Activated CD8-positive, alpha-beta memory T cell treated with anti-CD3 and anti-CD28 coated beads, Interleukin-2, amount 50 U/mL, for 24 hours (primary cell): Measurements from ENCODE around the gene LACRT.
A peak's percentile ranks its signal among the peaks of the same experiment; 100 is the strongest.
"Not testable (repeated sequence)": the region's sequence is repeated elsewhere in the genome, so short reads cannot be mapped to it uniquely, and the experiment has no call there.

Experiments used
- DNase-seq: peaks from one replicate; pipeline ENCODE4 v3.0.0-alpha.2; 2020; ENCODE audit errors: extremely low read depth

Gene LACRT

DNA sequence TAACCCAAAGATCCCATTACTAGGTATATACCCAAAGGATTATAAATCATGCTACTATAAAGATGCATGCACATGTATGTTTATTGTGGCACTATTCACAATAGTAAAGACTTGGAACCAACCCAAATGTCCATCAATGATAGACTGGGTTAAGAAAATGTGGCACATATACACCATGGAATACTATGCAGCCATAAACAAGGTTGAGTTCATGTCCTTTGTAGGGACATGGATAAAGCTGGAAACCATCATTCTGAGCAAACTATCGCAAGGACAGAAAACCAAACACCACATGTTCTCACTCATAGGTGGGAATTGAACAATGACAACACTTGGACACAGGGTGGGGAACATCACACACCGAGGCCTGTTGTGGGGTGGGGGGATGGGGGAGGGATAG is 4.4 kb upstream of the LACRT start:
- DNase-seq = not testable (repeated sequence)

DNA sequence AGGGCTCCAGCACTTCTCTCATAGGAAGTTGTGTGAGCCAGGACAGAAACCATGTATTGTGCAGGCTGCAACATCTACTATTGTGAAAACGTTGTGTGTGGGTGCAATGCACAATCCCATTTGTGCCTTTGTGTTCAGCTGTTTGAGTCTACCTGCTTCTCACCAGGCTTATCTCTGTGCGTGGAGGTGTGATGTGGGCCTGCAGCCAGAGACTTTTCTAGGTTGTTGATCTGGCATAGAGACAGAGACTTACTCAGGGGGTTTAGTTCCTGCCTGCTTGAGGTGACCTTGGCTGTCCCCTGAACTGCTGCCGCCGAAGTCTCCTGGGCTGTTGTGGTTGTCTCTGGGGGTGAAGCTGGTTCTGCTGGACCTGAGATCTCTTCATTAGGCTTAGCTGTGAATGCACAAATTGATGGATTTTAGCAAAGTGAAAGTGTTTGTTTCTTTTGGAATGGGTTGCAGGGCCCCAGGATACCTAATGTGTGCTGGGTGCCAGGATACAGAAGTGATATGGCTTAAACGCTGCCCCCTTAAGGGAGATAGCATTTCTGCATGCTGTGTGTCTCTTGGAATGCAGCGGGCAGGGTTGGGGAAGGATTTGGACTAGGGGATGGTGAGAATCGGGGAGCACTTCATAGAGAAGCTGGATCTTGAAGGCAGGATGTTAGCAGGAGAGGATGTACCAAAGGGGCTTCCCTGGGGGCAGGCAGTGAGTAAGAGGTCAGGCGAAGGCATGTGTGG is 2.5 kb downstream of the LACRT start:
- DNase-seq = no peak

DNA sequence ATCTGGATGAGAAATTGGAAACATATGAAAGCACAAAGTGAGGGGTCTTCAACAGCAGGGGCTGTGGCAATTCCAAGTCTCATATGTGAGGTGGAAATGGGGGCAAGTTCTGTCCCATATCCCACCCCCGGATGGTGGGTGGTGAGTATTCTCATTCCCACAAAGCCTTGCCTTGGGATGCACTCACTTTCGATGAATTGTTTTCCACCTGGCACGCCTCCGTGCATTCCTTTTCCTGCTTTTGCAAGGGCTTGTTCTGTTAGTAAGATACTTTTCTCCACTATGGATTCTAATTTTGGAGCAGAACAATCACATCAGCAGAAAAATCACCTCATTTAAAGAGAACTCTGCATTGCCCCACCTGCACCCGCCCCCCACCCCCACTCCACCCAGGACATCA is 3.1 kb downstream of the LACRT start:
- DNase-seq = no peak

DNA sequence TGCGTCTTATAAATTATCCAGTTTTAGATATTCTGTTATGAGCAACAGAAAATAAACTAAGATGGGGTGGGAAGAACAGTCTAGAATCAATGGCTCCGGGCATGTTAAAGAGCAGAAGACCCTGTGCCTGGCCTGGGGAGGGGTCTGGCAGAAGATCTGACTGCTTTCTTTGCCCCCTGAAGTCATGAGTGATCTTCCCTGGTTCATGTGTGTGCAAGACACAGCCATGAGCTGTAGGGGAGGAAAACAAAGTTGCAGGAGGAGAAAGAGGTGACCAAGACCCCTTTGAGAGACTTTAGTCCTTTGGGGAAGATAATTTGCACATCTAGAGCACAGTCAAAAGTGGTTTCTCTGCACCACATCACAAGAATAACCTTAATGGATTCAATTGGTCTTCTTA is 4.8 kb downstream of the LACRT start:
- no peak for DNase-seq

DNA sequence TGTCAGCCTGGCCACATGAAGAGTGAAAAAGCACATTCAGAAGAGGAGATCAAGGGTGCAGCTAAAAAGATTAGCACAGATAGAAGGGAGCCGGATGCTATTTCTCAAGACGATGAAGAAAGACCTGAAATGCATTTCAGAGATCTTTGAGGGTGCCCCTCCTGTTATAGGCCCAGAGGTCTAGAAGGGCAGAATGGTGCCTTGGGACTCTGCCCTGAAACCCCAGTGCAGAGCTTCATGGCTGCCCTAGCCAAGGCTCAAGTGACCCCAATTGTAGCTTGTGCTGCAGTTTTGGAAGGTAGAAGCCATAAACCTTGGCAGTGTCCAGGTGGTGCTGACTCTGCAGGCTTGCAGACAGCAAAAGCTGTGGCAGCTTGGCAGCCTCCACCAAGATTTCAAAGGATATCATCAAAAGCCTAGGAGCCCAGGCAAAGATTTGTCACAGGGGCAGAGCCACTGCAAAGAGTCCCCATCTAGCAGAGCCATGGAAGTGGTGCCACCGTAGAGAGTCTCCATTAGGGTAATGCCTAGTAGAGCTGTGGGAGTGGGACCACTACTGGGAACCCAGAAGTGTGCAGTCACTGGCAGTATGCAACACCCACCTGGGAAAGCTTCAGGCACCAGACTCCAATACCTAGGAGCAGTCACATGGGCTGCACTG is 6.4 kb downstream of the LACRT start:
- no peak for DNase-seq

DNA sequence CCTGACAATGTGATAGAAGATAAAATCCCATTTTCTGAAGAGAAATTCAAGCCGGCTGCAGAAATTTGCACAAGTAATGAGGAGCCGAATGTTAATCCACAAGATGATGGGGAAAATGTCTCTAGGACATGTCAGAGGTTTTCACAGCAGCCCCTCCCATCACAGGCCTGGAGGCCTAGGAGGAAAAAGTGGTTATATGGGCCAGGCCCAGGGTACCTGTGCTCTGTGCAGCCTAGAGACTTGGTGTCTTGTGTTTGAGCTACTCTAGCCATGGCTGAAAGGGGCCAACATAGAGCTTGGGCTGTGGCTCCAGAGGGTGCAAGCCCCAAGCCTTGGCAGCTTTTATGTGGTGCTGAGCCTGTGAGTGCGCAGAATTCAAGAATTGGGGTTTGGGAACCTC is 7.4 kb downstream of the LACRT start:
- no peak for DNase-seq

DNA sequence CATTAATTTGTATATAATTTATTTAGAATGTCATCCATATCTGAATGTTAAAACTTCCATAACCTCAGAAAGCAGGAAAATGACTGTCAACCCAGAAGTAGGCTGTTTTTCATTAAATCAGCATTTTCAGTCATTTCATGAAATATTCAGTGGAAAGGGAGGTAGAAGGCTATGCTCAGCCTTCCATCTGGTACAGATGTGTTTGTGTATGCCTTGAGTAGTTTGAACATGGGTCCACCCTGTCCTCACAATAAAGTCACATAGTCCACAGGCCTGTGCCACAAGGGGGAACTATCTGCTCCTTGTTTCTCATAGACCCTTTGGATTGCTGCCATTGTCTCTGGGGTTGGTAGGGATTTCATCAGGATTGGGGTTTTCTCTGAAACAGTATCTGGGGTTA is 9.1 kb downstream of the LACRT start:
- no peak for DNase-seq

DNA sequence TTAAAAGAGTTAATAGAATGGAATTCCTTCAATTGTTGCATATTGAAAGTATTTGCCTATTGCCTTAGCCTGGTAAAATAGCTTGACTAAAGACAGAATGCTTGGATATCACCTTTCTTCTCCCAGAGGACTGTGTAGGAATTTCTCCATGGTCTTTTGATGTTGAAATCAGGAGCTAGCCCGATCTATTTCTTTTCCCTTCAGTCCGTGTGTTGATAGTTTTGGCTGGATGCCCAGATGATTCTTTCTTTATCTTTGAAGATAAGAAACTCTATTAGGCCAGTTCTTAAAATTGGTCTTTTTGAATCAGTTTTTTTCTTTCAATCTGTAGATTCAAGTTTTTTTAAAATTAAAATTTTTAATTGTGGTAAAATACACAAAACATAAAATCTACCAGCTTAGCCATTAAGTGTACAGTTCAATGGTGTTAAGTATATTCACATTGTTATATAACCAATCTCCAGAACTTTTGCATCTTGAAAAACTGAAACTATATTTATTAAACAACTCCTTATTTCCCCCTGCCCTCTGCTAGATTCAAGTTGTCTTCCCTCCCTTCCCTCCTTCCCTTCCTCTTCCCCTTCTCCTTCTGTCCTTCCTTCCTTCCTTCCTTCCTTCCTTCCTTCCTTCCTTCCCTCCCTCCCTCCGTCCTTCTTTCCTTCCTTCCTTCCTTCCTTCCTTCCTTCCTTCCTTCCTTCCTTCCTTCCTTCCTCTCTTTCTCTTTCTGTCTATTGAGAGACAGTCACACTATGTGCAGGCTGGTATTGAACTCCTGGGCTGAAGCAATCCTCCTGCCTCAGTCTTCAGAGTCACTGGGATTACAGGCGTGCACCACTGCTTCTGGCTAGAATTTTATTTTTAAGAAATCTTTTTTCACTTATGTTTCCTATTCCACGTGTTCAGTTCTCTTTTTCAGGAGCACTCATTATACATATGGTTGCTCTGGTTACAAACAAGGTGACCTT is 10.1 kb downstream of the LACRT start:
- no peak for DNase-seq

DNA sequence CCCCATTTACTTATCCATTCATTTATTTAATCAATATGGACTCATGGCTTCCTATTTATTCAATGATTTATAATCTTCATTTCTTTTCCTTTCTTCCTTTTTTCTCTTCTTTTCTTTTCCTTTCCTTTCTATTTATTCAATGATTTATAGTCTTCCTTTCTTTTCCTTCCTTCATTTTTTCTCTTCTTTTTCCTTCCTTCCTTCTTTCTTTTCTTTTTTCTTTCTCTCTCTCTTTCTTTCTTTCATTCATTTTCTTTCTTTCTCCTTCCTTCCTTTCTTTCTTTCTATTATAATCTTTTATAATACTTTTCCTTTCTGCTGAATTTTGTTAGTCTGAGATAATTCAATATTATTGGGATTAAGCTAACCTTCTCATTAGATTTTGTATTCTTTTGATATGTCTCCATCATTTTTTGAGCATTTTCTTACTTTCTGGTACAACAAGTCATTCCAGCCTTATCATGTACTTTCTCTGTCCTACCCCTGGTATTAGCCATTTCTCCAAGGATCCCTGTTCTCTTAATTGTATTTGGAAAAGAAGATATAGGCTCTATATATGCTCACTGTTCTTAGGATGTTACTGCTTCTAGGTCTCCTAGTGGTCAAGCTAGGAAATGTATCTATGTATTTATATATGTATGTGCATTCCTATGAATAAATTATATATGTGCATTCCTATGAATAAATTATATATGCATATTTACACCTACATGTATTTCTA is 12.1 kb downstream of the LACRT start:
- DNase-seq = no peak

DNA sequence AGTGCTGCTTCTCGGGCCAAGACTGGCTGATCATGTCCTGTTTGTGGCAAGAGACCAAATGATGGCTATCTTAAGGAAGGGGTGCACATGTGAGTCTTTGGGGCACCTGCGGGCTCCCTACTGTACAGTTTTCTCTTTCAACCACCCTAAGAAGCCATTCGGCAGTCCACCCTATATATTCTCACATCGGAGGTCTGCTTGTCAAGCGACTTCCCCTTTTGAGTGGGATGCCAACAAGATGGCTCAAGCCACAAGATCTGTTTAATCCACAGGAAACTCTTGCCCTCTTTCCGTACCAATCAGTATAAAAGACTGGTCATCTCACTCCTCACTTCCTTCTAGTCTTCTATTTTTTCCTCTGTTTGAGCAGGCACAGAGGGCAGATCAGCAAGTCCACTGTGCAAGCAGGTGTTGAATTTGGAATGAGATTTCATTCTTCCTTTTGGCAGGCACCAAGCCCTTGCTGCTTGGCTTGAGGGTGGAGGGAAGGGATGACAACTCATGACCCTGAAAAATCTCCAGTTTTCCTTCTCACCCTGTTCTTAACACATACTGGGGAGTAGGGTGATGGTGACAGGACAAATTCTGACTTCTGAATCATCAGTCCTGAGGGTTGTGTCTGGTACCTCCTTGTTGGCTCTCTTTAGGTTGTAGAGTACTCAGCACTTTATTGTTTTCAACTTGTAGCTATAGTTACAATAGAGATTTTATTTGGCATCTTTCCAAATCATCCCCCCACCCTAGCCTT is 17.6 kb downstream of the LACRT start:
- DNase-seq = no peak

DNA sequence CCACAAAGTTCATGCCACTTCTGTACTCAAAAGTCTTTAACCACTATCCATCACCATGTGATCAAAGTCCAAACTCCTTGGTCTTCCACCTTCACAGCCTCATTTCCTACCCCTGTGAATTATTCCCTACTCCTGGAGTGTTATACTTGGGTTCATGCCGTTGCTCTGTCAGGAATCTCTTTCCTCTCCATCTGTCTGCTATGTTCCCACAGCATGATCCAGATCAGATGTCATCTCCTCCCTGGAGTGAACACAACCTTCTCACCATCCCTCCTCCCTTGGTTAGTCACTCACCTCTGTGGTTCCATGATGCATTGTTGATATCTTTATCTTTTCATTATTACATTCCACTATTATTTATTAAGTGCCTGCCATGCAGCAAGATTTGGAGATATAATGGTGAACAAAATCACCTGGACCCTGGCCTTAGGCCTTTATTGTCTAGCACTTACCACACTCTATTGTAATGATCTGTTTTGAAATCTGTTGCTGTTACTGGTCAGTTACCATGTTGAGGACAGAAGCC is 22.4 kb downstream of the LACRT start:
- DNase-seq = no peak

DNA sequence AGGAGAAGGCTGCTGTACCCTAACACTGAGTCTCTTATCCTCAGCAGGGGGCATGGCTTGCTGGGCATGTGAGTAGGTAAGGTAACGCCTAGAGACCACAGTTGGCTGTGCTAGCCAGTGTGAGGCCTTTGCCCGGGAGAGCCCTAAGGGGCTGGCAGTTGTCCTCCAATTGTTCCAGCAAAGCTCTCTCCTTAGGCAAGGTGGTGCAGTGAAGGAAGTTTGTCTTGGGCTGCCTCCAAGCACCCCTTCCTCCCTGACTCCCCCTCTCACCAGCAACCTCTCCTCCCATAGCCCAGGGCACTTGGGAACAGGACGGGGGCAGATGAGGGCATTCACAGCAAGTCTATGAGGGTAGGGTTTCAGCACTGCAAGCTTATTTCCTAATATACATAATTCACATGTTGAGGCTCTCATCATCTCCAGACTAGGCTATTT is 23.0 kb downstream of the LACRT start:
- DNase-seq = no peak

DNA sequence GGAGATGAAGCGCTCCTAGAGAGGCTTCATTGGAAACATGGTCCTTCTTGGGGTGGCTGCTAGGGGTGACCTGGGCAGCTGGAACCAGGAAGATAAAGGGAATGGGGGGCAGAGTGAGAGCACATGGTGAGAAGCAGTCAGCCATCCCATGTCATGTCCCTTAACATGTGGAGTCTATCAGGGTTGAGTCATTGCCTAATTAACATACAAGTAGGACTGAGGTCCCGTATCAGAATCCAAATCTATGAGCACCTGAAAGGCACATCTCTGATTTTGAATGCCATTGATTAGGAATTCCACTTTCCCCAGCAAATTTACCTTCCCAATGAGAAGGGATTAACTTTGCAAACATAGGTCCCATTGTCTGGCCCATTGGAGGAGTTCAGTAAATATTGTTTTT is 25.9 kb downstream of the LACRT start:
- no peak for DNase-seq

DNA sequence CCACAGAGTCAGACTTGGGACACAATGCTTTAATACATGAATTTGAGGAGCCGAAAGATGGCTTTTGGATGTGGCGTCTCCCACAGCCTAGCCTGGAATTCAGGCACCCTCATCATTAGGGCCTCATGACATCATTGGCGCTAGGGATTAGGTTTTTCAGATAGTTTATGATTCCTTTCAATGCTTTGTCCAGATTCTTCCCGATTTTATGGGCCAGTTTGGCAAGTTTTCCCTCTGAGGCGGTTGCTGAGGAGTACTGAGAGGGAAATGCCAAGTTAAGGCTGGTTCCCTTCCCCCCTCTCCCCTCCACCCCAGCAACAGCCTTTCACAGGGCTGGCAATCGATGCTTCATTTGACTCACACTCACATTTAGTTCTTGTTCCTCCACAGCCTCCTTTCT is 26.5 kb downstream of the LACRT start:
- DNase-seq = no peak

DNA sequence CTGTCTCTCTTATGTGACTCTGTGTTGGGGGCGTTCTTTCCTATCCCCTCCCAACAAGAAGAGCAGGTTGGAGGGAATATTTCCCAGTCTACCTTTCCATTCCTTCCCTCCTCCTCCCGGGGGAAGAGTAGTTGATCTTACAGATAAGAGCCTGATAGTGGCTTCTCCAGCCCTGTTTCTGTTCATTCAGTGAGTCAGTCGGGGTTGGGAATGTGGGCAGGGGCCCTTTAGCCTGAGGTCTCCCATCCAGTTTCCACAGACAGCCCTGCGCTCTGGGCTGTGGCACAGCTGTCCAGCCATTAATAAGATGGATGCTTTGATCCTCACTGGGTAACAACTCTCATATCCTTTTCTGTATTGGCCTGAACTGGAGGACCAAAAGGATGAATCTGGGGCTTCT is 28.1 kb downstream of the LACRT start:
- DNase-seq = no peak

DNA sequence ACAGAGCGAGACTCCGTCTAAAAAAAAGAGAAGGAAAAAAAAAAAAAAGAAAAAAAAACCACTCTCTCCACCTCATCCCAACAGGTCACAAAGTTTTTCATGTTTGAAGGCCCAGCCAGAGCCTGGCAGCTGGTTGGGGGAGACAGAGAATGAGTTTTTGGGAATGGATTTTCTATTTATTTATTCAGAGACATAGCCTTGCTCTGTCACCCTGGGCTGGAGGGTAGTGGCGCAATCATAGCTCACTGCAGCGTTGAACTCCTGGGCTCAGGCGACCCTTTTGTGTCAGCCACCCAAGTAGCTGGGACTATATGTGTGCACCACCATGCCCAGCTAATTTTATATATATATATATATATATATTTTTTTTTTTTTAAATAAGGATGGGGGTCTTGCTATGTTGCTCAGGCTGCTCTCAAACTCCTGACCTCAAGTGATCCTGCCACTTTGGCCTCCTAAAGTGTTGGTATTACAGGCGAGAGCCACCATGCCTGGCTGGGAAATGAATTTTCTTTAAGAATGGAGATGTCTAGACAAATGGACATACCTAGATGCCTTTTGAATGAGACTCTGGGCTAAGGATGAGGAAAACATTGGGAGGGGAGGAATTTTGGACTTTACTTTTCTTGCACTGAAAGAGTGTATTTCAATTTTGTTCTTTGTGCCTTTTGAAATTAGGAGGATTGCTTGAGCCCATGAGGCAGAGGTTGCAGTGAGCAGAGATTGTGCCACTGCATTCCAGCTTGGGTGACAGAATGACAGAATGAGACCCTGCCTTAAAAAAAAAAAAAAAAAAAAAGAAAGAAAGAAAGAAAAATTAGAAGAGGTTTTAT is 29.3 kb downstream of the LACRT start:
- DNase-seq = no peak

DNA sequence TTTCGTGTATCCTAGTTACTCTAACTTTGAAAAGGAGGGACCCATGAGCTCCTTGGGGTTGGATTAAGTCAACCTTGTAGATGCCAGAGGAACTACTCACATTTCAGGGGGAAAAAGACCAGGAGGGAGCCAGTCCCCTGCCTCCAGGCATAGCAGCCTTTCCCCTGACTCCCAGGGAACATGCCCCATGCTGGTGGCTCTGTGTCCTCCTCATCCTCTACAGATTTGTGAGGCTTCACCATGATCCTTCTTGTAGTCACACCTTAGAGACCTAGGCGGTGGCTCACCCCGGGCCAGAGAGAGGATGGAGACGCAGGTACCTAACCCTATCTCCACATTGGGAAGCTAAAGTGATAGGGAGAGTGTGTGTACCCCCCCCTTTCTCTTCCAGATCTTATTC is 30.3 kb downstream of the LACRT start:
- DNase-seq = no peak

DNA sequence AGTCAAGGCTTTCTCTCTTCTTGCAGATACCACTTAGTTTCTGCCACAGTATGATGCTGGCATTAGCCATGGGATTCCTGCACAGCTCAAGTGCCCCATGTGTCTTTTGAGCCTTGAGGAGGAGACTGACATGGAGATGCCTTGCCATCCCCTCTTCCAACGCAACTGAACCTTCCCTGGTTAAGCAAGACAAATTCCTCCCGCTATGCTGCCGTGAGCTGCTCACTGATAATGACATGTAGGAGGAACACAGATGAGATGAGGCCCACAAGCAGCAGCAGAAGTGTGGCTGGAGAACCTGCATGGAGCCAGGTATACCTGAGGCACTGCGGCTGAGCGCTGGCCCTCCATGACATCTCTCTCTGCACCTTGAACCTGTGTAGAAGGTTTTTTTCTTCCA is 30.8 kb downstream of the LACRT start:
- DNase-seq = no peak

DNA sequence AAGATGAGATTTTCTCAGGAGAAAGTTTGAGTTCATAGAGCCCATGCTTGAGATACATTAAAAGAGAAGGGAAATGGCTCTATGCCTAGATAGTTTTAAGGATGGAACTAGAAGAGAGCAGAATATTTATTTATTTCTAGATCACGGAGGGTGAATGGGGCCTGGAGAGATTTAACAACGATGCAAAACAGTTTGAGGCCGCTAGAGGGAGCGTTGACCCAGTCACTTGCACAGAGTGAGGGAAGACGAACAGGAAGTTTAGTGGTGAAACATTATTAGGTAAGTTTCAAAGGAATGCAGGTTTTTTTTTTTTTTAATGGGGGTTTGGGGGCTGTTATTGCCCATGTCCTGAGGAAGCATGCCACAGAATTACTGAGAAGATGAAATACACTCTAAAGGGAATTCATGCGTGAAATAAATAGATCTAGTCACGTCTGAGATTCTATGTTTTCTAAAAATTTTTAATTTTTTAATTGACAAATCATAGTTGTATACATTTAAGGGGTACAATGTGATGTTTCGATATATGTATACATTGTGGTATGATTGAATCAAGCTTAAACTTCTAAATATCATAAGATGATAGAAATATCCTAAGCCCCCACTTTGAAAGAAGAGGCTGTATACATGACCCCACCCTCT is 31.4 kb downstream of the LACRT start:
- DNase-seq = peak; percentile 28
